ENCODE data around the gene SLC36A4.

The SLC36A4 gene

DNA sequence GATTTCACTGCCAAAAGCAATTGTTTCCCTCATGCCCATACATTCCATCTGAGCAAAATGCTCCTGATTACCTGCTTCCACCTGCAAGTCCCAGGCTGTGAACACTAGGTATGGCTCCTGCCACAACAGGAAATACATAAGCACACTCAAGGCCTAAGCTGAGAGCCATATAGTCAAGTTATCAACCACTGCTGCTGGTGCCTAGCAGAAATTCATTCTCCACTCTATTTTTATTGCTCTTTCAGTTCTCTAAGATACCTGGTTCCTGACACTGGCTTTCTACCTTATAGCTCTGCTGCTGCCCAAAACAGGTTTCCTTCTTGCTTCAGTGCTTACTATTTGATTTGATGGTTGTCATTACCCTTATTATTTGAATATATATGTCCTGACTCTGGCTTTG is 31.6 kb downstream of the SLC36A4 start:
- ATAC-seq (no peak), DNase-seq (ENCODE audit: low spot score in 2 of 2) (no peak)
- Mint-ChIP-seq H3K27ac (no peak overlapping the region), H3K4me3 (no peak overlapping the region), H3K9me3 (no peaks in the 10 kb centered on the region), H3K4me1 (no peaks in the 10 kb centered on the region), H3K36me3 (peaks cover 40% of the 10 kb centered on the region)

DNA sequence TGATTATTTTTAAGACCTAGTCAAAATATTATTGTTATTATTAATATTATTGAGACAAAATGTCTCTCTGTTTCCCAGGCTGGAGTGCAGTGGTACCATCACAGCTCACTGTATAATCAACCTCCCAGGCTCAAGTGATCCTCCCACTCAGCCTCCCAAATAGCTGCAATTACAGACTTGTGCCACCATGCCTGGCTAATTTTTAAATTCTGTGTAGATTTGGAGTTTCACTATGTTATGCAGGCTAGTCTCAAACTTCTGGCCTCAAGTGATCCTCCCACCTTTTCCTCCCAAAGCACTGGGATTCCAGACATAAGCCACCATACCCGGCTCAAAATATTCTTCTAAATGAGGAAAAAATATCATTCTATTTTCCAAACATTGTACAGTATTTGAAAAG is 37.0 kb downstream of the SLC36A4 start:
- ATAC-seq (no peak), DNase-seq (ENCODE audit: low spot score in 2 of 2) (no peak)
- no peaks in the 10 kb centered on the region for H3K4me1 Mint-ChIP-seq
- H3K9me3 Mint-ChIP-seq: peaks cover 7% of the 10 kb centered on the region
- peaks cover 40% of the 10 kb centered on the region for H3K36me3 Mint-ChIP-seq
- H3K27ac Mint-ChIP-seq: no peak overlapping the region
- H3K4me3 Mint-ChIP-seq: no peak overlapping the region

DNA sequence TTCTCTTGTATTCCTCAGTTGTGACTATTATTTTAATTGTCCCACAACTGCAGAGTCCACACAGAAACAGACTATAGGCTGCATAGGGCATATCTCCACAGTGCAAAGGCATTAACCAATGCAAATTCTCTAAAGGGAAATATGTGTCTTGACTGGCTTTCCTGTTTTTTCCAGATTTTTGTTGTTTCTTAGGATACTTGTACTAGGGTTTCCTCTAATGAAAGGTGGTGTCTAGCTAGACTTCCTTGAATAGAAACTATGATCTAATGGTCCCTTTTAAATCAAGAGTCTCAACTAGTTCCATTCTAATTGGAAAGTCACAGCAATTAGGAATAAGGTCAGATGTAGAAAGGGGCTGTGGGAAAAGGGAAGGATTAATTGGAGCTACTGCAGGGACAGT is 37.6 kb downstream of the SLC36A4 start:
- H3K9me3 Mint-ChIP-seq: peaks cover 7% of the 10 kb centered on the region
- no peak overlapping the region for H3K27ac Mint-ChIP-seq
- no peak for DNase-seq (ENCODE audit: low spot score in 2 of 2)
- H3K4me3 Mint-ChIP-seq: no peak overlapping the region
- H3K36me3 Mint-ChIP-seq: peaks cover 38% of the 10 kb centered on the region
- ATAC-seq: no peak
- H3K4me1 Mint-ChIP-seq: no peaks in the 10 kb centered on the region

DNA sequence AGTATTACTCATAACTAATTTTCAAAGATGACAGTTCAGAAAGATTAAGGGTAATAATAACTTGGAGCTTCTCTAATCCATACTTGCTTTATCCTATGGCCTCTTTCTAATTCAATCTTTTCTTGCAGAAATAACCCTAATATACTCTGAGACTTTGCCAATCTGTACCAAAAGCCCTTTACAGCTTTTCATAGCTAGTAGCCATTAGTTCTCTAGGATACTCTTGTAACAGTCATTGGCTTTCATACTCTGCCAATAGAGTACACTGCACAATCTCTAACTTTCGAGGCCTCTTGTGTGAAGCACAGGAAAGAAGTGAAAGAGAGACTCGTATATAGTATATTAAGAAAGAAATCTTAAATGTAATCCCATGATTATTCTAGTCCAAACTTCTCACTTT is 38.1 kb downstream of the SLC36A4 start:
- no peak for ATAC-seq
- no peak for DNase-seq (ENCODE audit: low spot score in 2 of 2)
- Mint-ChIP-seq H3K4me3 (no peak overlapping the region), H3K9me3 (peaks cover 7% of the 10 kb centered on the region), H3K4me1 (no peaks in the 10 kb centered on the region), H3K36me3 (peaks cover 33% of the 10 kb centered on the region), H3K27ac (no peak overlapping the region)

DNA sequence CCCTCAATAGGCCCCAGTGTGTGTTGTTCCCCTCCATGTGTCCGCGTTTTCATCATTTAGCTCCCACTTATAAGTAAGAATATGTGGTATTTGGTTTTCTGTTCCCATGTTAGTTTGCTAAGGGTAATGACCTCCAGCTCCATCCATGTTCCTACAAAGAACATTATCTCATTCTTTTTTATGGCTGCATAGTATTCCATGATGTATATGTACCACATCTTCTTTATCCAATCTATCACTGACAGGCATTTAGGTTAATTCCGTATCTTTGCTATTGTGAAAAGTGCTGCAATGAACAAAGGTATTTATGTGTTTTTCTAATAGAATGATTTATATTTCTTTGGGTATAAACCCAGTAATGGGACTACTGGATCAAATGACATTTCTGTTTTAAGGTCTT is 42.1 kb downstream of the SLC36A4 start:
- ATAC-seq: no peak
- H3K27ac Mint-ChIP-seq: no peak overlapping the region
- no peak for DNase-seq (ENCODE audit: low spot score in 2 of 2)
- H3K4me3 Mint-ChIP-seq: no peak overlapping the region
- H3K36me3 Mint-ChIP-seq: no peaks in the 10 kb centered on the region
- H3K9me3 Mint-ChIP-seq: peaks cover 7% of the 10 kb centered on the region
- H3K4me1 Mint-ChIP-seq: no peaks in the 10 kb centered on the region

DNA sequence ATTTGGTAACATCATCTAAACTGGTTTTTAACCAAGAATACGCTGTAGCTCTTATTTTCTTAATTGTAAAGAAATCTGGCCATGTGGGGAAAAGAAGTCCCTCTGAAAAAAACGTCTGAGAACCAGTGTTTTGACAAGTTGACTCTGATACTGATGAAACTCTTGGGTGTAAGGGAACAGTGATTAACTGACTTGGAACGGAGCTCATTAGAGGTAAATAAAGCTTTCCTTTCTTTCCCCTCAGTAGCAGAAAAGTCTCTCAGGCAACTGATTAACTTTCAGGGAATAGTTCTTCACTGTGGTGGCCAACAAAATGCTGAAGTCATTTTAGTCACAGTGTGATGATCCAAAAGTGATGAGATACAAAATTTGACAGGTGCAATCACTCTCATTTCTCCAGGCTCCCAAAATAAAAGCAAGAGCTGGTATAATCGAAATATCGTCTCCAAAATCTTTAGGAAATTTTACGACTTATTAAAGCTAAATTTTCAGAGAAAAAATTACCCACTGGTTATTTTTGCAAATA is 52.3 kb downstream of the SLC36A4 start:
- DNase-seq (ENCODE audit: low spot score in 2 of 2) (no peak), ATAC-seq (no peak)
- Mint-ChIP-seq H3K36me3 (peaks cover 14% of the 10 kb centered on the region), H3K4me3 (no peak overlapping the region), H3K9me3 (no peaks in the 10 kb centered on the region), H3K27ac (no peak overlapping the region), H3K4me1 (no peaks in the 10 kb centered on the region)

DNA sequence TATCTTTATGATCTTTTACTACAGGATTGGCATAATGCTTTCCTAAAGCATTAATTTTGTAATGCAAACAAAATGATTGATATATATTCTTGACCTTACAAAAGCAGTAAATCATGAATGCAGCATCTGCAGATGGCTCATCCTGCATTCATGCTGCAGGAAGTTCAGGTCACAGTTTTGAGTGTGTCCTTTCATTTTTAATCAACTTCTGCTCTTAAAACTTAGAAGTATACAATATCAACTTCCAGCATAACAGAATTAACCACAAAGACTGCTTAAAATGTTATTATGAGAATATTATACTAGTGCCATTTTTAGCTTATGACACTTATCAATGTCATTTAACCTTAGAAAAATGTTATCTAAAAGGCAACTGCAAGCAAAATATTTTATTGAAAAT is 54.0 kb downstream of the SLC36A4 start:
- H3K4me1 Mint-ChIP-seq: no peaks in the 10 kb centered on the region
- DNase-seq (ENCODE audit: low spot score in 2 of 2): no peak
- no peak overlapping the region for H3K4me3 Mint-ChIP-seq
- H3K36me3 Mint-ChIP-seq: peaks cover 12% of the 10 kb centered on the region
- no peak for ATAC-seq
- H3K9me3 Mint-ChIP-seq: no peaks in the 10 kb centered on the region
- H3K27ac Mint-ChIP-seq: no peak overlapping the region

DNA sequence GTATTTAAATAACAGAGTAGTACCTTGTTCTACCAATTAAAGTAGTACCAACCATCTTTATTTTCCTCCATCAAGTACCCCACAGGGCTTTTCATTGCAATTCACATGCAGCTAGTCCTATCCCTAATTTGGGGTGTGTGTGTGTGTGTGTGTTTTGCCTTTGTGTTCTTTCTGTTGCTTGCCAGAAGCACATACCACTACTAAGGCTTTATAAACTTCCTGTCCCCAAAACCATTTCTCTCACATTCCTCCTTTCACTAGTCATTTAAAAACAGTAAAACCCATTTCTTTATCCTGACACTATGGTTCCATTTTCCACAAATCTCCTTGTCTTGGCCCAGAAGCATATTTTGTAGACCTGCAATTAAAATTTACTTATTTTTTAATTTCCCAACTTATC is 54.6 kb downstream of the SLC36A4 start:
- Mint-ChIP-seq H3K27ac (no peak overlapping the region), H3K9me3 (no peaks in the 10 kb centered on the region), H3K36me3 (peaks cover 6% of the 10 kb centered on the region), H3K4me1 (no peaks in the 10 kb centered on the region), H3K4me3 (no peak overlapping the region)
- ATAC-seq (no peak), DNase-seq (ENCODE audit: low spot score in 2 of 2) (no peak)

DNA sequence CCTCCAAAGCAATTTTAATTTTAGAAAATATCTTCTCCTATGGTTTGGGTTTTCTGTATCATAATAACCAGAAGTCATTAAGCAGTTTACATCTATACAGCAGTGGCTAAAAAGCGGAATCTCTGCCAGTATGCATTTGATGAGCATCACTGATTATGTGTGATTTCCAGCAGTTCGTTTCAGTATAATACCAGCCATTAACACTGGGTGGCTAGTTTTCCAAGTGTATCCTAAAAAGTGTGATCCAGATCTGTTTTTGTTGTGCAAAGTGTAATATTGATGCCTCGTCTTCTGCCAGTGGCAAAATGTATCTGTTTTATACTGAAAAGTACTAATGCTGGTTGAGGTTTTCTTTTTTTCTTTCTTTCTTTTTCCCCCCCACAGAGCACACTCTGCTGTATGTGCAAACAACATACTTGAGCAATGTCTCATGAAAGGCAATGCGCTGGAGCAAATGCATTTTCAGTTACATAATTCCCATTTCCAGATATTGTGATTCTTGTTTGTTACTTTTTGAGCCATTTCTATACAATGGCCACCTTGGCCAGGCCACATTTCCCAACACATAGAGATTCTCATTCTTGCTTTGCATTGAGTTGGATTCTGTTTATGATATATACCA is 64.2 kb downstream of the SLC36A4 start:
- H3K9me3 Mint-ChIP-seq: no peaks in the 10 kb centered on the region
- no peak for DNase-seq (ENCODE audit: low spot score in 2 of 2)
- no peak for ATAC-seq
- no peak overlapping the region for H3K4me3 Mint-ChIP-seq
- H3K4me1 Mint-ChIP-seq: no peaks in the 10 kb centered on the region
- no peaks in the 10 kb centered on the region for H3K36me3 Mint-ChIP-seq
- no peak overlapping the region for H3K27ac Mint-ChIP-seq

DNA sequence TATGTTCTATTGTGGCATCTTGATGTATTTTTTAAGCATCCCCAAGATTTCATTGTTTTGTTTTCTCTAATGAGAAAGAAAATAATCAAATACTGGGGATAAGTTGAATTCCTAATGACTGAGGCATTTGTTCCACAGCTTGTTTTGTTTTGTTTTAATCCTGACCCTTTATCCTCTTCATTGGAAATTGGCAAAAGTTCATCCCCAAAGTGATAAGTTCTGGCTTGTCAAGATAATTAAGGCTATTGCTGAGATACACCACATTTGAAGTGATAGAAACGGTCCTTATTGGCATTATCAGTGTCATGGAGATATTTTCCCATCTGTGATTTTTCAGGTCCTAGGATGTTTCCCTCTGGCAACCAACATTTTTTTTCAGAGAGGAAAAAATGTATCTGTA is 65.0 kb downstream of the SLC36A4 start:
- H3K27ac Mint-ChIP-seq: no peak overlapping the region
- DNase-seq (ENCODE audit: low spot score in 2 of 2) (no peak), ATAC-seq (no peak)
- no peaks in the 10 kb centered on the region for H3K9me3 Mint-ChIP-seq
- no peaks in the 10 kb centered on the region for H3K4me1 Mint-ChIP-seq
- no peak overlapping the region for H3K4me3 Mint-ChIP-seq
- no peaks in the 10 kb centered on the region for H3K36me3 Mint-ChIP-seq

DNA sequence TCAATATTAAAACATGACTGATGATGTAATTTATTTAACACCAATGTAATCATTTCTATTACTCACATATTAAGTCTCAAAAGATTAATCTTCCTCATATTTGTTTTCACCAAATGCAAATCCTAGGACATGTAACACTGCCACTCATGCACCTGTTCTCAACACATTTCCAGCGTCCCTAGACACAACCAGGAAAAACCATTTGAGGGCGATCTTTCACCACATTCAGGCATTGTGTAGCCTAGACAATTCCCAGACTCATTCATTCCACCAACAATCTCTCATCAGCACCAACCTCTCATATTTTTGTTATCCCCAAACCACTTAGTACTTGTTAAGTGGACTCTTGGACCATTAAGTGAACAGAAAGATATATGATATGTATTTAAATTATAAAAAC is 66.1 kb downstream of the SLC36A4 start:
- no peak overlapping the region for H3K4me3 Mint-ChIP-seq
- H3K36me3 Mint-ChIP-seq: no peaks in the 10 kb centered on the region
- no peaks in the 10 kb centered on the region for H3K9me3 Mint-ChIP-seq
- no peak overlapping the region for H3K27ac Mint-ChIP-seq
- DNase-seq (ENCODE audit: low spot score in 2 of 2) (no peak), ATAC-seq (no peak)
- H3K4me1 Mint-ChIP-seq: no peaks in the 10 kb centered on the region

DNA sequence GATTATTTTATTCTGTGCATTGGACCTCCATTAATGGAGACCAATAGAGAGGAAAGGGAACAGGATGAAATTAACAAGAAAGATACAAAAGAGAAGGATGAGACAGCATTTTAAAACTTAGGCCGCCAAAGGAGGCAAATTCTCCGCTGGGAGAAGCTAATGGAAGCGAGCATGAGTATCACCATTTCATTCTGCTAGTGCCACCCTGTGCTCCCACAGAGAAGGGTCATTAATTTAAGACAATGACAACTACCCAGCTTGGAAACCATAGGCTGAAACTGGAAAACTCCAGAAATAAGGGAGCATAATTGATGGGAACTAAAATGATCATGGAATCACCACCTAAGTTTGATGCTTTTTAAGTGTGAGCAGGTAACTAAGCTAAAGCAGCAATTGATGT is 69.2 kb downstream of the SLC36A4 start:
- ATAC-seq (no peak), DNase-seq (ENCODE audit: low spot score in 2 of 2) (no peak)
- Mint-ChIP-seq H3K9me3 (no peaks in the 10 kb centered on the region), H3K36me3 (no peaks in the 10 kb centered on the region), H3K4me1 (no peaks in the 10 kb centered on the region), H3K27ac (no peak overlapping the region), H3K4me3 (no peak overlapping the region)

DNA sequence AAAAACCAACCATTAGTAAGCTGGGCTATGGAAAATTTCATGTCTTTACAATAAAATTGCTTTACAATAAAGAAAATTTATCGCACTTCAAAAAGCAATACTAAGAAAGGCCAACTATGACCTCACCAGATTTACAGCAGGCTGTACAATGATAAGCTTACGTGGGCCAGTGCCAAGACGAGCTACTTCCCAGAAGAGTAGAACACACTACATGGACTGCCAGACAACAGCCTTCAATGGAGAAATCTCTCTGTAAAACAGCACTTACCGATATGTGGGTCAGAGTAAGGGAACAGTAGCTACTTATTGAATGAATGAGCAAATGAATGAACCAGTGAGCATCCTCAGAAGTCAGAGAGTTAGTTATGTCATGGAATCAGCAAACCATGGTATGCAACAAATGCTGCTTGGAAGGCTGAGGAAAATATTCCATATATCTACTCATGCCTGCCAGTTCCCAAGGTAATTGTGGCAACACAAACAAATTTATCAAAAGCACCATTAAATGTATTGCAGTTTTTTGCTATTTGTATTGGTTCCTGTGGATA is 74.4 kb downstream of the SLC36A4 start:
- Mint-ChIP-seq H3K4me1 (no peaks in the 10 kb centered on the region), H3K9me3 (no peaks in the 10 kb centered on the region), H3K27ac (no peak overlapping the region), H3K4me3 (no peak overlapping the region), H3K36me3 (no peaks in the 10 kb centered on the region)
- ATAC-seq (no peak), DNase-seq (ENCODE audit: low spot score in 2 of 2) (no peak)

DNA sequence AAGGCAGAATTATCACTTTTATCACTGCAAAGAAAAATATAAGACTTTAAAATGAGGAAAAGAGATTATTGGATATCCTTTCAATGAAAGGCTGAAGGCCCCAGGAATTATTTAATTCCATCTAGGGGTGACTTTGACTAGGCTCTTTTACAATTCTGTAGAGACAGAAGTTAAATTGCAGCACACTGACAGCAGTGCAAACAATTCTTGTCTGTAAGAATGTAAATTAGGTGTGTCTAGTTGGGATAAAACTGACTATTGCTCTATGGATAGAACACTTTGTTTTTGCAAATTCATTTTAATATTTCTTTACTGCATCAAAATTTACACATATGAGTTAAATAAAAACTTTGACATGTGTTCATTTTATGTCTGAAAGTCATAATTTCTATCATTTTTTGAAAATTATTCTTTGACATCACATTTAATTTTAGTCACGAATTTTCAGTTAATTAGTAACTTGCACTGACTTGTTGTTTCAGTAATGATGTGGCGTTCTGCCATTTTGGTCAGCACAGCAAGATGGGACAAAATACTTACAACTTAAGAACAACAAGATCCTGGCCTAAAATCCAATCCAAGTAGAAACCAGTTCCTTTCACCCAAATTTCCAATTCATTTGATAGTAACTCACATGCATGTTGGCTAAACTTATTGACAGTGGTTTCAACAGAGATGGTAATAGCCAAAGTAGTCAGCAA is 75.1 kb downstream of the SLC36A4 start:
- H3K4me1 Mint-ChIP-seq: no peaks in the 10 kb centered on the region
- H3K36me3 Mint-ChIP-seq: no peaks in the 10 kb centered on the region
- ATAC-seq: no peak
- no peak overlapping the region for H3K27ac Mint-ChIP-seq
- no peak for DNase-seq (ENCODE audit: low spot score in 2 of 2)
- H3K9me3 Mint-ChIP-seq: no peaks in the 10 kb centered on the region
- H3K4me3 Mint-ChIP-seq: no peak overlapping the region

DNA sequence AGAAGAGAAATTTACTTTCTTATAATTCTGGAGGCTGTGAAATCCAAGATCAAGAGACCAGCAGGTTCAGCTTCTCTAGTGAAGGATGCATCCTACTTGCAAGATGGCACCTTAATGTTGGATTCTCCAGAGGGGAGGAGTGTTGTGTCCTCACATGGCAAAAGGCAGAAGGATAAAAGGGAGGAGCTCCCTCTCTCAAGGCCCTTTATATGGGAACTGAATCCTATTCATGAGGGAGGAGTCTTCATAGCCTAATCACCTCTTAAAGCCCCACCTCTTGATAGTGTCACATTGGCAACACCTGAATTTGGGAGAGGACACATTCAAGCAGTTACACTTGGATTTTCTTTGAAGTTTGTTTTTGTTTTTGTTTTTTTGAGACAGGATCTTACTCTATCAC is 79.5 kb downstream of the SLC36A4 start:
- Mint-ChIP-seq H3K36me3 (no peaks in the 10 kb centered on the region), H3K4me3 (no peak overlapping the region), H3K27ac (no peak overlapping the region), H3K4me1 (no peaks in the 10 kb centered on the region), H3K9me3 (no peaks in the 10 kb centered on the region)
- ATAC-seq (no peak), DNase-seq (ENCODE audit: low spot score in 2 of 2) (no peak)

DNA sequence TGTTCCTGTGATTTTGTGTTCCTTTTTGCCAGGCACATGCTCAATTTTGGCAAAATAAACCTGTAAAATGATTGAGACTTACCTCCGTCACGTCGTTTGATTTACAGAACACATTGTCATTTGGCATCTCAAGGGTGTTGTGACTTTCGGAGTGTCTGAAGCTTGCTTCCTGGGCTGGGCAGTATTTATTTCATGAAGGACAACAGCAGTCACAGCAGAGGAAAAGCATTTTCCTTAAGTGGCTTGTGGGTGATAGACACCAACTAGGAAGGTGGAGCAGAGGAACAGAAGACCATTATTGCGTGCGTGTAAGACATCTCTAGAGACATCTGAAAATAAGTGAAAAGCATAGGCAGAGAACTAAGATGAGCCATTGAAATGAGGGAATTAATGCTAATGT is 80.2 kb downstream of the SLC36A4 start:
- no peak for ATAC-seq
- Mint-ChIP-seq H3K4me3 (no peak overlapping the region), H3K36me3 (no peaks in the 10 kb centered on the region), H3K9me3 (no peaks in the 10 kb centered on the region), H3K4me1 (no peaks in the 10 kb centered on the region), H3K27ac (no peak overlapping the region)
- no peak for DNase-seq (ENCODE audit: low spot score in 2 of 2)
